ENCODE data around the gene REEP1. TPM values are rescaled to one million over a fixed set of nuclear protein-coding genes. Genes with fewer than 3 reads are reported as not detected.

REEP1 gene
- total RNA-seq, 1 donor from 2014 or later, result 12.0 TPM

DNA sequence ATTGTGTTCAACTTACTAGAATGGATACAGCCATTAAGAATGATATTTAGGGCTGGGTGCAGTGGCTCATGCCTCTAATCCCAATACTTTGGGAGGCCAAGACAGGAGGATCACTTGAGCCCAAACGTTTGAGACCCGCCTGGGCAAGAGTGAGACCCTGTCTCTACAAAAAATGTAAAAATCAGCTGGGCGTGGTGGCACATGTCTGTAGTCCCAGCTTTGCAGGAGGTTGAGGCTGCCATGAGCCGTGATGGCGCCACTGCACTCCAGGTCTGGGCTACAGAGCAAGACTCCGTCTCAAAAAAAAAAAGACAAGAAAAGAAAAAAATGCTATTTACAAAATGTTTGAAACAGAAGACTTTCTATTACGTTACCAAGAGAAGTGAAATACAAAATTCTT, 30.0 kb downstream of the REEP1 start:
- Mint-ChIP-seq H3K9me3 (ENCODE audit: low read depth) (no peaks in the 10 kb centered on the region), H3K27me3 (peaks cover 29% of the 10 kb centered on the region), H3K4me1 (ENCODE audit: low read depth) (no peaks in the 10 kb centered on the region), H3K4me3 (ENCODE audit: low read depth) (no peak overlapping the region), H3K27ac (no peak overlapping the region), H3K36me3 (ENCODE audit: insufficient read depth) (no peaks in the 10 kb centered on the region)
- no peak for DNase-seq (ENCODE audit: low spot score, unreplicated experiment)
- TF ChIP-seq, protein P1, sequence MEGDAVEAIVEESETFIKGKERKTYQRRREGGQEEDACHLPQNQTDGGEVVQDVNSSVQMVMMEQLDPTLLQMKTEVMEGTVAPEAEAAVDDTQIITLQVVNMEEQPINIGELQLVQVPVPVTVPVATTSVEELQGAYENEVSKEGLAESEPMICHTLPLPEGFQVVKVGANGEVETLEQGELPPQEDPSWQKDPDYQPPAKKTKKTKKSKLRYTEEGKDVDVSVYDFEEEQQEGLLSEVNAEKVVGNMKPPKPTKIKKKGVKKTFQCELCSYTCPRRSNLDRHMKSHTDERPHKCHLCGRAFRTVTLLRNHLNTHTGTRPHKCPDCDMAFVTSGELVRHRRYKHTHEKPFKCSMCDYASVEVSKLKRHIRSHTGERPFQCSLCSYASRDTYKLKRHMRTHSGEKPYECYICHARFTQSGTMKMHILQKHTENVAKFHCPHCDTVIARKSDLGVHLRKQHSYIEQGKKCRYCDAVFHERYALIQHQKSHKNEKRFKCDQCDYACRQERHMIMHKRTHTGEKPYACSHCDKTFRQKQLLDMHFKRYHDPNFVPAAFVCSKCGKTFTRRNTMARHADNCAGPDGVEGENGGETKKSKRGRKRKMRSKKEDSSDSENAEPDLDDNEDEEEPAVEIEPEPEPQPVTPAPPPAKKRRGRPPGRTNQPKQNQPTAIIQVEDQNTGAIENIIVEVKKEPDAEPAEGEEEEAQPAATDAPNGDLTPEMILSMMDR (IDR thresholded peaks at IDR 0.05; ENCODE audit: unreplicated experiment), result no peak

DNA sequence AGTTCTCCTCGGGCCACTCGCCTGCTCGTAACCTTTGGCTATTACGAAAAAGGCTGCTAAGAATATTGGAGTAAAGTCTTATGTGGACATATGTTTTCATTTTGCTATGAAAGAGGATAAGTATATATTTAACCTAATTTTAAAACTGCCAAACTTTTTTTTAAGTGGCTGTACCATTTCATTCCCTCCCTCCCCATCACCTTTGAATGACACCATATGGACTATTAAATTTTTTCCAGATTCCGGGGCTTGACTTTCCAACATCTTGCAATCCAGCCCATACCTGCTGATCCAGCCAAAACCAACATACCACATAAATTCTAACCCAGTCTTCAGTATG, 31.5 kb downstream of the REEP1 start:
- no peak for DNase-seq (ENCODE audit: low spot score, unreplicated experiment)
- no peaks in the 10 kb centered on the region for H3K36me3 Mint-ChIP-seq (ENCODE audit: insufficient read depth)
- H3K4me1 Mint-ChIP-seq (ENCODE audit: low read depth), result no peaks in the 10 kb centered on the region
- no peaks in the 10 kb centered on the region for H3K9me3 Mint-ChIP-seq (ENCODE audit: low read depth)
- TF ChIP-seq, protein P1 (IDR thresholded peaks at IDR 0.05; ENCODE audit: unreplicated experiment), result no peak
- H3K27ac Mint-ChIP-seq, result no peak overlapping the region
- H3K4me3 Mint-ChIP-seq (ENCODE audit: low read depth), result no peak overlapping the region
- H3K27me3 Mint-ChIP-seq, result peaks cover 29% of the 10 kb centered on the region

DNA sequence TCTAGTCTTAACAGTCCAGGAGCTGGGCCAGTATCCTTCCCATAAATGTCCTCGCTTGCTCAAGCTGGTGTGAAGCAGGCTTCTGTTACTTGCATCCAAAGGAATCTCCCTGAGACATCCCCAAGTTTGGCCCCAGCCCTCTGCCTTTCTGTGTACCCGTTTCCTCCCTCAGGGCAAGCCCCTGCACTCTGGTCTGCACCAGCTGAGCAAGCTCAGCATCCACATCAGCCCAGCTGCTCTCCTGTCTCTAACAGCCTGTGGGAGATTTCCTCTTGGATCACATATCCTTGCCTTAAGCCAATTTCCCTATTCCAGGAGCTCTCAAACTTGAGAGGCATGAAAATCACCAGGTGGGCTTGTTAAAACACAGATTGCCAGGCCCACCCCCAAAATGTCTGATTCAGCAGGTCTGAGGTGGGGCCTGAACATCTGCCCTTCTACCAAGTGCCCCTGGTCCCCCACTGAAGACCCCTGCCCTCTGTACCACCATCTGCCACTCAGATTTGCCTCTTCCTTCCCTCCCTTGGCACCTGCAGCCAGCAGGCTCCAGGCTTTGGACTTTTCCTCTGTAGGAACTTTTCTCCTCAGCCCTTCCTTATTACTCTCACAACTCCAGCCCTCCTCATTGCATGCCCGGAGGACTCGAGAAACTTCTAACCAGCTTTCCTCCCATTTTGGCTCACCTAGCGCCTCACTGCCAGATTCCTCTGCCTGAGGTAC, 32.1 kb downstream of the REEP1 start:
- H3K36me3 Mint-ChIP-seq (ENCODE audit: insufficient read depth), result no peaks in the 10 kb centered on the region
- TF ChIP-seq, protein P1 (IDR thresholded peaks at IDR 0.05; ENCODE audit: unreplicated experiment), result no peak
- peaks cover 29% of the 10 kb centered on the region for H3K27me3 Mint-ChIP-seq
- H3K4me3 Mint-ChIP-seq (ENCODE audit: low read depth), result no peak overlapping the region
- H3K9me3 Mint-ChIP-seq (ENCODE audit: low read depth), result no peaks in the 10 kb centered on the region
- no peak overlapping the region for H3K27ac Mint-ChIP-seq
- no peaks in the 10 kb centered on the region for H3K4me1 Mint-ChIP-seq (ENCODE audit: low read depth)
- no peak for DNase-seq (ENCODE audit: low spot score, unreplicated experiment)

DNA sequence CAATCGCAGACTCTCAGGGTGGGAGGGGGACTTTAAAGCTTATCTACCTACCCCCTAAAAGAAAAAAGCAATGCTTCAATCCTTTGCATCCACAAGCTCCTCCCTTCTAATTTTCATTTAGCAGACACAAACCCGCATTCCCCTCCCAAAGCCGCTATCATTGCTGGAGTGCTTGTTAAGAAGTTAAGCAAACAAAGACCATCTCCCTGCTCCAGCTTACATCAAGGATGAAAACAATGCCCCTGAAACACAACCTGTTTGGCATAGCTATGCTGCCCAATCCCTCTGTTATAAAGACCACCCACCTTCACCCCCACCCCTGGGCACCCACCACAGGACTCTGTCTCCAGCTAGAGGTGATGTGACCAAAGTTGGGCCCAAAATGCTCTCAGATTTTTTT, 33.0 kb downstream of the REEP1 start:
- TF ChIP-seq, protein P1 (IDR thresholded peaks at IDR 0.05; ENCODE audit: unreplicated experiment), result no peak
- Mint-ChIP-seq H3K4me1 (ENCODE audit: low read depth) (no peaks in the 10 kb centered on the region), H3K36me3 (ENCODE audit: insufficient read depth) (no peaks in the 10 kb centered on the region), H3K9me3 (ENCODE audit: low read depth) (no peaks in the 10 kb centered on the region), H3K27ac (no peak overlapping the region), H3K4me3 (ENCODE audit: low read depth) (no peak overlapping the region), H3K27me3 (peaks cover 32% of the 10 kb centered on the region)
- DNase-seq (ENCODE audit: low spot score, unreplicated experiment), result no peak

DNA sequence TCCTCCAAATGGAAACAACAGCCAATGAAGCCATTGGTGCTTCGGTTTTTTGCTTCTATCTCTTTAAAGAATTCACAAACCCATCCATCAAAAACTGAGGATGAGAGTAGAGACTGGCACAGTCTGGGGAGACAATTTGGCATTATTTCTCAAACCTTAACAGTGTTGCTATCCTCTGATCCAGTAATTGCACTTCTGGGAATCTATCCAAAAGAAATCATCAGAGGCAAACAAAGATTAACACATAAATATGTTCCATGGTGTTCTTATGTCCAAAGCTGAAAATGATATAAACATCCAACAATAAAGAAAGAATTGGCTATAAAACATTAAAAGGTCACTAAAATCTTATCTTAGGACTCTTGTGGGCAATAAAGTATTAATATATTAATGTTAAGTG, 35.1 kb downstream of the REEP1 start:
- peaks cover 29% of the 10 kb centered on the region for H3K27me3 Mint-ChIP-seq
- TF ChIP-seq, protein P1 (IDR thresholded peaks at IDR 0.05; ENCODE audit: unreplicated experiment), result no peak
- H3K36me3 Mint-ChIP-seq (ENCODE audit: insufficient read depth), result no peaks in the 10 kb centered on the region
- no peak overlapping the region for H3K27ac Mint-ChIP-seq
- no peak overlapping the region for H3K4me3 Mint-ChIP-seq (ENCODE audit: low read depth)
- H3K9me3 Mint-ChIP-seq (ENCODE audit: low read depth), result no peaks in the 10 kb centered on the region
- DNase-seq (ENCODE audit: low spot score, unreplicated experiment), result no peak
- no peaks in the 10 kb centered on the region for H3K4me1 Mint-ChIP-seq (ENCODE audit: low read depth)
